Activated B cell treated with CpG ODN at 0.5 μM for 24 hours (primary cell): ENCODE data around the gene CCL25. TPM values are rescaled to one million over a fixed set of nuclear protein-coding genes. Genes with fewer than 3 reads are reported as not detected.

Experiments
- ATAC-seq: fragments of 200-7000 bp; cut with Tn5 transposase; one replicate; pipeline ENCODE4 v1.10.0; 2021; ENCODE audit warnings: low read depth, mild to moderate bottlenecking, moderate library complexity
- CTCF ChIA-PET: fragments of 350-600 bp; sonication (Branson Sonifier 250); formaldehyde crosslinking; loops from one replicate; lab custom pipeline; 2021; ENCODE audit warnings: antibody characterized with exemption; lab: Charles Lee
- POLR2A ChIA-PET: fragments of 350-600 bp; sonication (Branson Sonifier 250); formaldehyde crosslinking; loops from one replicate; lab custom pipeline; 2021; ENCODE audit warnings: antibody characterized with exemption; lab: Charles Lee
- DNase-seq: peaks from one replicate; pipeline ENCODE4 v3.0.0; 2022
- H3K27ac Mint-ChIP-seq: one replicate; pipeline ENCODE4 v1.8.0; 2020; ENCODE audit warnings: mixed read lengths
- H3K27me3 Mint-ChIP-seq: one replicate; pipeline ENCODE4 v1.8.0; 2021; ENCODE audit warnings: mixed read lengths
- H3K36me3 Mint-ChIP-seq: one replicate; pipeline ENCODE4 v1.8.0; 2021; ENCODE audit warnings: low read depth, mixed read lengths
- H3K4me1 Mint-ChIP-seq: one replicate; pipeline ENCODE4 v1.8.0; 2021; ENCODE audit warnings: mixed read lengths
- H3K4me3 Mint-ChIP-seq: one replicate; pipeline ENCODE4 v1.8.0; 2020; ENCODE audit warnings: mild to moderate bottlenecking, mixed read lengths
- H3K9me3 Mint-ChIP-seq: one replicate; pipeline ENCODE4 v1.8.0; 2020; ENCODE audit warnings: mixed read lengths
- intact Hi-C: fragments of 100-400 bp; cut with micrococcal nuclease; formaldehyde crosslinking; loops from one replicate; pipeline ENCODE4 v1.15.1; 2024
- total RNA-seq: library from RNA; stranded (reverse); gene quantifications from 2 replicates; pipeline ENCODE4 v1.2.3, GENCODE V29; 2022
- TF ChIP-seq, protein P1 (sequence below): fragments of 200-600 bp; IDR thresholded peaks from one replicate; pipeline ENCODE4 v1.8.0; 2022; ENCODE audit warnings: antibody characterized with exemption, mild to moderate bottlenecking

Gene CCL25
- total RNA-seq, 1 donor from 2014 or later = not detected

- Mint-ChIP-seq H3K27ac (no peak overlapping the region), H3K4me1 (no peaks in the 10 kb centered on the region), H3K27me3 (peaks cover 4% of the 10 kb centered on the region), H3K4me3 (no peak overlapping the region), H3K36me3 (peaks cover 2% of the 10 kb centered on the region), H3K9me3 (peaks cover 12% of the 10 kb centered on the region)
- intact Hi-C loops = no loop called here
- CTCF ChIA-PET = no interaction called here
- POLR2A ChIA-PET = no interaction called here
- TF ChIP-seq, protein P1, sequence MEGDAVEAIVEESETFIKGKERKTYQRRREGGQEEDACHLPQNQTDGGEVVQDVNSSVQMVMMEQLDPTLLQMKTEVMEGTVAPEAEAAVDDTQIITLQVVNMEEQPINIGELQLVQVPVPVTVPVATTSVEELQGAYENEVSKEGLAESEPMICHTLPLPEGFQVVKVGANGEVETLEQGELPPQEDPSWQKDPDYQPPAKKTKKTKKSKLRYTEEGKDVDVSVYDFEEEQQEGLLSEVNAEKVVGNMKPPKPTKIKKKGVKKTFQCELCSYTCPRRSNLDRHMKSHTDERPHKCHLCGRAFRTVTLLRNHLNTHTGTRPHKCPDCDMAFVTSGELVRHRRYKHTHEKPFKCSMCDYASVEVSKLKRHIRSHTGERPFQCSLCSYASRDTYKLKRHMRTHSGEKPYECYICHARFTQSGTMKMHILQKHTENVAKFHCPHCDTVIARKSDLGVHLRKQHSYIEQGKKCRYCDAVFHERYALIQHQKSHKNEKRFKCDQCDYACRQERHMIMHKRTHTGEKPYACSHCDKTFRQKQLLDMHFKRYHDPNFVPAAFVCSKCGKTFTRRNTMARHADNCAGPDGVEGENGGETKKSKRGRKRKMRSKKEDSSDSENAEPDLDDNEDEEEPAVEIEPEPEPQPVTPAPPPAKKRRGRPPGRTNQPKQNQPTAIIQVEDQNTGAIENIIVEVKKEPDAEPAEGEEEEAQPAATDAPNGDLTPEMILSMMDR = no peak
- DNase-seq = no peak
- no peak for ATAC-seq
These were observed 16.8 kb downstream of the CCL25 start for GRCh38 chr19:8069096-8069973.

DNA sequence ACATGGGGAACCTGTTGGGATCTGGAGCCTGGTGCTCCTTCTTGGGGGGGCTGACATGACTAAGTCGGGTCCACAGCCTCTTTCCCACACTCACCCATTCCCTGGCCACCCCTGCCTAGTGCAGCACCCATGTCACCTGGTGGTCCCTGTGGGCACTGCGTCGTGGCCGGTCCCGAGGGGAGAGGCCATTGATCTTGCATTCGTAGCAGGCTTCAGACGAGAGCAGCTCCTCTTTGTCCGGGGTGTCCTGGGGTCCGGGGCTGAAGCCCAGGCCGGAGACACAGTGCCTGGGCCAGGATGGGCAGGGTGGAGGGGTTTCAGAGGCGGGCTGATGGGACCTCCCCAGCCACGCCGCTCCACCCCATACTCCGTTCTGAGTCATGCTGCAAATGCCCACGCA lies 19.4 kb downstream of the CCL25 start:
- Mint-ChIP-seq H3K27me3 (peaks cover 5% of the 10 kb centered on the region), H3K9me3 (peaks cover 14% of the 10 kb centered on the region), H3K36me3 (peaks cover 2% of the 10 kb centered on the region), H3K4me3 (no peak overlapping the region), H3K4me1 (no peaks in the 10 kb centered on the region), H3K27ac (no peak overlapping the region)
- DNase-seq (no peak), ATAC-seq (no peak)
- intact Hi-C loops = no loop called here
- CTCF ChIA-PET = no interaction called here
- POLR2A ChIA-PET = no interaction called here
- TF ChIP-seq, protein P1 = no peak

GRCh38 chr19:8074501-8074900 lies 21.9 kb downstream of the CCL25 start:
- intact Hi-C loops = no loop called here
- ATAC-seq = no peak
- TF ChIP-seq, protein P1 = no peak
- no peaks in the 10 kb centered on the region for H3K4me1 Mint-ChIP-seq
- peaks cover 4% of the 10 kb centered on the region for H3K27me3 Mint-ChIP-seq
- no peak for DNase-seq
- H3K9me3 Mint-ChIP-seq = peaks cover 14% of the 10 kb centered on the region
- ChIA-PET POLR2A (no interaction called here), CTCF (no interaction called here)
- H3K27ac Mint-ChIP-seq = no peak overlapping the region
- peaks cover 2% of the 10 kb centered on the region for H3K36me3 Mint-ChIP-seq
- no peak overlapping the region for H3K4me3 Mint-ChIP-seq

DNA sequence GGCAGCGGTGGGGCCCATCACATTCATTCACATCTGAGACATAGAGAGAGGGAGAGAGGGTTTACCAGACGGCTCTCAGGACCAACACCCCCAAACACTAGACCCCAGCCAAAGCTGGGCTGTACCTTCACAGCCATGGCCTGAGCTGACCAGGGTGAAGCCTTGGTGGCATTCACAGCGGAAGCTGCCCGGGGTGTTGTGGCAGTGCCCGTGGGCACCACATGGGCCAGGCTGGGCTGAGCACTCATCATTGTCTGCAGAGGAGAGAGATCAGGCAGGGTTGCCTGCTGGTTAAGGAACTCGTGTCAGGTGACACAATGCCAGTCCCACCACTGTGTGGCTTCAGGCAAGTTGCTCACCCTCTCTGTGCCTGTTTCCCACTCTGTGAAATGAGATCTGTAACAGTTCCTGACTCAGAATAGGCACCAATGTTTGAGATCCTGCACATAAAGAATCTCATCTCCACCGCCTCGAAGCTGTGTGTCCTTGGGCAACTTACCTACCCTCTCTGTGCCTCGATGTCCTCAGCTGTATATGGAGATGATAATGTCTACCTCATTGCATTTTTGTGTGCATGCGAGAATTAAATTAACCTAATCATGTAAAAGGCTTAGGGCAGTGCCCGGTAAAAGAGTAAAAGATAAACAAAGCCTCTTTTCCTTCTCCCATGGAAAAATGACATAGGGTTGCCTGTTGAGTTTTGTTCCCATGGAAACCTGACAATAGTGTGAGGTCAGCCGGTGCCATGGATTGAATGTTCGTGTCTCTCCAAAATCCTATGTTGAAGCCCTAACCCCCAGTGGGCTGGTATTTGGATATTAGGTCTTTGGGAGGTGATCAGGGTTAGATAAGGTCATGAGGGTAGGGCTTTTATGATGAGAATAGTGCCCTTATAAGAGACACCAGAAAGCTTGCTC lies 22.9 kb downstream of the CCL25 start:
- intact Hi-C loops = no loop called here
- no peaks in the 10 kb centered on the region for H3K36me3 Mint-ChIP-seq
- CTCF ChIA-PET = no interaction called here

More for the DNA sequence above, 22.9 kb downstream of the CCL25 start:
- Mint-ChIP-seq H3K4me3 (no peak overlapping the region), H3K27me3 (peaks cover 4% of the 10 kb centered on the region), H3K4me1 (no peaks in the 10 kb centered on the region), H3K9me3 (peaks cover 8% of the 10 kb centered on the region), H3K27ac (no peak overlapping the region)
- TF ChIP-seq, protein P1 = no peak
- DNase-seq = no peak
- POLR2A ChIA-PET = no interaction called here
- ATAC-seq = no peak
